Measurements from ENCODE around the gene PRMT9.

Gene PRMT9

DNA sequence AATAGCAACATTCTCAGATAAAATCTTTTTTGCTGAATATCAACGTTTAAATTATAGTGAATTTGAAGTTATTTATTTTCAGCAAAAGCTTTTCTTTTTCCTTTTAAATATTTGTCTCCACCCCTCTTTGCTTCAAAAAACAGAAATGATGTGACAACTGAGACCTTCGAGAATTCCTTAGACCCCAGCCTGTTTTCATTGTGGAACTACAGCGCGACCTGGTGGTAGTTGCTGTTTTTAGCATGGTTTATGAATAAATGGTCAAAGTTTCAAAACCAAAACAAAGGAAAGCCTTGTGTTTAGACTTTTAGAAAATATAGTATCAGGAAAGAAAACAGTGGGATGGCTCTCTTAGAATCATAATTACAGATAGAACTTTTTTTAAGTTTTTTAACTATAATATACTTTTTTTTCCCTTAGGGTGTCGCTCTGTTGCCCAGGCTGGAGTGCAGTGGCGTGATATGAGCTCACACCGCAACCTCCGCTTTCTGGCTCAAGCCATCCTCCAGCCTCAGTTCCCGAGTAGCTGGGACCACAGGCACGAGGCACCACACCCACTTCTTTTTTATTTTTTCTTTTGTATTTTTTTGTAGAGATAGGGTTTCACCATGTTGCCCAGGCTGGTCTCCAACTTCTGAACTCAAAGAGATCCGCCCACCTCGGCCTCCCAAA, 93.6 kb downstream of the PRMT9 start:
- Histone ChIP-seq H3K27ac (ENCODE audit: low read depth, low read length) (no peak overlapping the region), H3K9me3 (ENCODE audit: control insufficient read depth, insufficient read depth, low read length) (no peaks in the 10 kb centered on the region), H3F3A (ENCODE audit: control insufficient read depth, insufficient read depth) (no peaks in the 10 kb centered on the region), H3K9me2 (replicated peaks; ENCODE audit: control insufficient read depth, low read length) (no peaks in the 10 kb centered on the region), H3K36me3 (ENCODE audit: control insufficient read depth, low read length) (no peaks in the 10 kb centered on the region), H3K4me3 (ENCODE audit: low read length) (no peak overlapping the region), H3K79me2 (ENCODE audit: control insufficient read depth, low read length) (no peaks in the 10 kb centered on the region), H3K4me1 (ENCODE audit: control insufficient read depth, low read length) (no peaks in the 10 kb centered on the region), H3K4me2 (ENCODE audit: low read length) (no peak overlapping the region), H3K27me3 (ENCODE audit: control insufficient read depth, low read length) (peaks cover 10% of the 10 kb centered on the region), H4K20me1 (ENCODE audit: control insufficient read depth, insufficient read depth, low read depth, low read length) (no peaks in the 10 kb centered on the region)
- TF ChIP-seq, protein P1, sequence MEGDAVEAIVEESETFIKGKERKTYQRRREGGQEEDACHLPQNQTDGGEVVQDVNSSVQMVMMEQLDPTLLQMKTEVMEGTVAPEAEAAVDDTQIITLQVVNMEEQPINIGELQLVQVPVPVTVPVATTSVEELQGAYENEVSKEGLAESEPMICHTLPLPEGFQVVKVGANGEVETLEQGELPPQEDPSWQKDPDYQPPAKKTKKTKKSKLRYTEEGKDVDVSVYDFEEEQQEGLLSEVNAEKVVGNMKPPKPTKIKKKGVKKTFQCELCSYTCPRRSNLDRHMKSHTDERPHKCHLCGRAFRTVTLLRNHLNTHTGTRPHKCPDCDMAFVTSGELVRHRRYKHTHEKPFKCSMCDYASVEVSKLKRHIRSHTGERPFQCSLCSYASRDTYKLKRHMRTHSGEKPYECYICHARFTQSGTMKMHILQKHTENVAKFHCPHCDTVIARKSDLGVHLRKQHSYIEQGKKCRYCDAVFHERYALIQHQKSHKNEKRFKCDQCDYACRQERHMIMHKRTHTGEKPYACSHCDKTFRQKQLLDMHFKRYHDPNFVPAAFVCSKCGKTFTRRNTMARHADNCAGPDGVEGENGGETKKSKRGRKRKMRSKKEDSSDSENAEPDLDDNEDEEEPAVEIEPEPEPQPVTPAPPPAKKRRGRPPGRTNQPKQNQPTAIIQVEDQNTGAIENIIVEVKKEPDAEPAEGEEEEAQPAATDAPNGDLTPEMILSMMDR (IDR thresholded peaks at IDR 0.05; ENCODE audit: low read depth, low read length, poor library complexity, severe bottlenecking) = peak; percentile 64
- TF ChIP-seq EZH2phosphoT487 (IDR thresholded peaks at IDR 0.05; ENCODE audit: borderline replicate concordance, low read length) = no peak

DNA sequence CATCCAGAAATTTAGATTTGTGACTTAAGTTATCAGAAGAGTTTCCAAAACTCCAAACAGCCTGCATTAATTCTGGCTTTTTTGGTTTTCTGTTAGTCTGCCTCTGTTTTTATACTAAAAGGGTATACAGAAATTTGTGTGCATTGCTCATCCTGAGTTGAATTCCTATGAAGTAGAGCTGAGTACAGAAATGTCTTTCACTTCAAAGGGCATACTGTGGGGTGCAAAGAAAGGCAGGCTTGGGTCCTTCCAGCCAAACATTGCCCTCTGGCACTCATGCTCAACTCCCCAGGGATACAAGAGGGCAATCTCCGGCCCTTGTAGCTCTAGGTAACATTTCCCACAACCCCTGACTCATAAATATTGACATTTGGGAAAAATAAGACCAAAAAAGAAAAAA, 94.4 kb downstream of the PRMT9 start:
- Histone ChIP-seq H3K4me1 (ENCODE audit: control insufficient read depth, low read length) (no peaks in the 10 kb centered on the region), H3K9me3 (ENCODE audit: control insufficient read depth, insufficient read depth, low read length) (no peaks in the 10 kb centered on the region), H3K4me2 (ENCODE audit: low read length) (no peak overlapping the region), H3K36me3 (ENCODE audit: control insufficient read depth, low read length) (no peaks in the 10 kb centered on the region), H3F3A (ENCODE audit: control insufficient read depth, insufficient read depth) (no peaks in the 10 kb centered on the region), H3K79me2 (ENCODE audit: control insufficient read depth, low read length) (no peaks in the 10 kb centered on the region), H3K4me3 (ENCODE audit: low read length) (no peak overlapping the region), H3K27ac (ENCODE audit: low read depth, low read length) (no peak overlapping the region), H4K20me1 (ENCODE audit: control insufficient read depth, insufficient read depth, low read depth, low read length) (no peaks in the 10 kb centered on the region), H3K9me2 (replicated peaks; ENCODE audit: control insufficient read depth, low read length) (no peaks in the 10 kb centered on the region), H3K27me3 (ENCODE audit: control insufficient read depth, low read length) (peaks cover 10% of the 10 kb centered on the region)
- TF ChIP-seq EZH2phosphoT487 (IDR thresholded peaks at IDR 0.05; ENCODE audit: borderline replicate concordance, low read length) = no peak
- TF ChIP-seq, protein P1 (IDR thresholded peaks at IDR 0.05; ENCODE audit: low read depth, low read length, poor library complexity, severe bottlenecking) = no peak
